ENCODE results near the gene P3H1.

DNA sequence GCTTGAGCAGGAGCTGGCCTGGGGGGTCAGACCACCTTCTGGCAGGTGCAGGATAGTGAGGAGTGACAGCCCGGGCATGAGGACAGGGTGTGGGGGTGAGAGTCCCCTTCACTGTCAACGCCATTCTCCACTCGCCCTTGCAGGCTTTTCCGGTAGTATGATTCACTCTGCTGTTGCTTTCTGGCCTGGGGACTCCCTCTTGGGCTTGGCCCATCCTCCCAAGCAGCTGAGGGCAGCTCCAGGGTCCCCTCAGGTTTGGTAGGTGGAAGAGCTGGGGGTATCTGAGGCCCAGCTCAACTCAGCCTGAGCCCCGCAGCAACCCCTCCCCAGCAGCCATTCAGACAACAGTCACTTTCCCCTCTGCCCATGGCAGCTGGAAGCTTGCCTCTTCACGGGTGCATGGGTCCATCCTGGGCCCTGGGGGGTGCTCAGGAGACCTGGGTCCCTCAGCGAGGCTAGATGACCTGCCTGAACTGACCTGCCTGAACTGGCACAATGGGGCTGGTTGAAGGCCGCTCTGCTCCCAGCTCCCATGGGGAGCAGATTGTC lies 28.1 kb downstream of the P3H1 start:
- TF ChIP-seq, protein P1, sequence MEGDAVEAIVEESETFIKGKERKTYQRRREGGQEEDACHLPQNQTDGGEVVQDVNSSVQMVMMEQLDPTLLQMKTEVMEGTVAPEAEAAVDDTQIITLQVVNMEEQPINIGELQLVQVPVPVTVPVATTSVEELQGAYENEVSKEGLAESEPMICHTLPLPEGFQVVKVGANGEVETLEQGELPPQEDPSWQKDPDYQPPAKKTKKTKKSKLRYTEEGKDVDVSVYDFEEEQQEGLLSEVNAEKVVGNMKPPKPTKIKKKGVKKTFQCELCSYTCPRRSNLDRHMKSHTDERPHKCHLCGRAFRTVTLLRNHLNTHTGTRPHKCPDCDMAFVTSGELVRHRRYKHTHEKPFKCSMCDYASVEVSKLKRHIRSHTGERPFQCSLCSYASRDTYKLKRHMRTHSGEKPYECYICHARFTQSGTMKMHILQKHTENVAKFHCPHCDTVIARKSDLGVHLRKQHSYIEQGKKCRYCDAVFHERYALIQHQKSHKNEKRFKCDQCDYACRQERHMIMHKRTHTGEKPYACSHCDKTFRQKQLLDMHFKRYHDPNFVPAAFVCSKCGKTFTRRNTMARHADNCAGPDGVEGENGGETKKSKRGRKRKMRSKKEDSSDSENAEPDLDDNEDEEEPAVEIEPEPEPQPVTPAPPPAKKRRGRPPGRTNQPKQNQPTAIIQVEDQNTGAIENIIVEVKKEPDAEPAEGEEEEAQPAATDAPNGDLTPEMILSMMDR (IDR thresholded peaks at IDR 0.05): no peak
- no peak for TF ChIP-seq POLR2A (IDR thresholded peaks at IDR 0.05; ENCODE audit: low read depth)
- no peak for TF ChIP-seq POLR2AphosphoS5 (IDR thresholded peaks at IDR 0.05)
- TF ChIP-seq EP300 (IDR thresholded peaks at IDR 0.05): no peak

All from esophagus muscularis mucosa (tissue), 4 donors.